BE2C (cell line): ENCODE measurements around the gene INO80D.
A peak's percentile ranks its signal among the peaks of the same experiment; 100 is the strongest.
"Not testable (repeated sequence)": the region's sequence is repeated elsewhere in the genome, so short reads cannot be mapped to it uniquely, and the experiment has no call there.

Experiments used
- DNase-seq: peaks from one replicate; pipeline ENCODE4 v3.0.0-alpha.2; 2020
- H3K27me3 ChIP-seq: fragments of 250-450 bp; sonication (Bioruptor Pico); 2 replicates; pipeline ENCODE4 v1.5.1; 2020; ENCODE audit warnings: mild to moderate bottlenecking
- H3K36me3 ChIP-seq: fragments of 250-450 bp; sonication (Bioruptor Pico); 2 replicates; pipeline ENCODE4 v1.5.1; 2020; ENCODE audit warnings: mild to moderate bottlenecking
- H3K4me1 ChIP-seq: fragments of 250-450 bp; sonication (Bioruptor Pico); 2 replicates; pipeline ENCODE4 v1.5.1; 2020
- H3K4me3 ChIP-seq: 2 replicates; pipeline ENCODE4 v1.5.1; 2011; ENCODE audit warnings: low read depth, low read length
- H3K9me3 ChIP-seq: fragments of 250-450 bp; sonication (Bioruptor Pico); 2 replicates; pipeline ENCODE4 v1.5.1; 2020
- TF ChIP-seq, protein P1 (sequence below): IDR thresholded peaks from 2 replicates; pipeline ENCODE4 v1.5.1; 2012; ENCODE audit warnings: mild to moderate bottlenecking, low read depth, low read length

Gene INO80D

DNA sequence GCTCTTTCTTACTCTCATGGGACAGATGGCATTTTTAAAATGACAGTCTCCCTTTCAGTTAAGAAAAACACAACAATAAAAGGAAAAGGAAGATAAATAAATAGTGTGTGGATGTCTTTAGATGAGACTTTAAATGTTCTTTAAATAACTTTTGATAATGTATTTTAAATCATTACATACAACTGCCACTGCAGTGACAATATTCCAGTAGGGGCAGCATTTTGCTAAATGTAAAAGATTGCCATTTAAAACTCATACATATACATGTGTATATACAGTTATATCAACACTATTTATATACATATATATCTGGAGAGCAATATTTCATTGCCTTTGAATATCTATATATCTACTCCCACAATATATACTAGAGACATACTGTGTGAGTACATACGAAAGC lies 90.7 kb downstream of the INO80D start:
- H3K9me3 ChIP-seq = no peaks in the 10 kb centered on the region
- no peaks in the 10 kb centered on the region for H3K36me3 ChIP-seq
- no peaks in the 10 kb centered on the region for H3K27me3 ChIP-seq
- TF ChIP-seq, protein P1, sequence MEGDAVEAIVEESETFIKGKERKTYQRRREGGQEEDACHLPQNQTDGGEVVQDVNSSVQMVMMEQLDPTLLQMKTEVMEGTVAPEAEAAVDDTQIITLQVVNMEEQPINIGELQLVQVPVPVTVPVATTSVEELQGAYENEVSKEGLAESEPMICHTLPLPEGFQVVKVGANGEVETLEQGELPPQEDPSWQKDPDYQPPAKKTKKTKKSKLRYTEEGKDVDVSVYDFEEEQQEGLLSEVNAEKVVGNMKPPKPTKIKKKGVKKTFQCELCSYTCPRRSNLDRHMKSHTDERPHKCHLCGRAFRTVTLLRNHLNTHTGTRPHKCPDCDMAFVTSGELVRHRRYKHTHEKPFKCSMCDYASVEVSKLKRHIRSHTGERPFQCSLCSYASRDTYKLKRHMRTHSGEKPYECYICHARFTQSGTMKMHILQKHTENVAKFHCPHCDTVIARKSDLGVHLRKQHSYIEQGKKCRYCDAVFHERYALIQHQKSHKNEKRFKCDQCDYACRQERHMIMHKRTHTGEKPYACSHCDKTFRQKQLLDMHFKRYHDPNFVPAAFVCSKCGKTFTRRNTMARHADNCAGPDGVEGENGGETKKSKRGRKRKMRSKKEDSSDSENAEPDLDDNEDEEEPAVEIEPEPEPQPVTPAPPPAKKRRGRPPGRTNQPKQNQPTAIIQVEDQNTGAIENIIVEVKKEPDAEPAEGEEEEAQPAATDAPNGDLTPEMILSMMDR = peak; percentile 33
- H3K4me3 ChIP-seq = no peak overlapping the region
- no peak for DNase-seq
- peaks cover 3% of the 10 kb centered on the region; the same call in 1 of the 2 replicates for H3K4me1 ChIP-seq

DNA sequence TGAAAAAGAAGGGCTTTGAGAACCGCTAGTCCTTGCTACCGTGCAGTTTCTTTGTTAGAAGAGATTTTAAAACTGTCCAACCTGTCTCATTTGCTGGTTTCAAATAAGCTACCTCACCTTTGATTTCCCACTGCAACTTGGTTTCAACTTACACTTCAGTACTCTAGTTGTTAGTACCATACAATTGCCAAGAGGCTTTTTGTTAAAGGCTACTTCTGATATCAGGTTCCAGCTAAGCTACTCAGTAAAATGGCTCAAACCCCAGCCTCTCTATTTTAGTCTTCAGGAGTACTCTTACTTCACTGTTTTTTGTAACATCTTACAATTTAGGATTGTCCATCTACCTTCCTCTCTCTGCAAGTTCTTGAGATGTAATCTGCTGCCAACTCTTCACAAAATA lies 91.6 kb downstream of the INO80D start:
- H3K4me1 ChIP-seq = peaks cover 3% of the 10 kb centered on the region; the same call in 1 of the 2 replicates
- H3K27me3 ChIP-seq = no peaks in the 10 kb centered on the region
- H3K36me3 ChIP-seq = no peaks in the 10 kb centered on the region
- TF ChIP-seq, protein P1 = no peak
- no peaks in the 10 kb centered on the region for H3K9me3 ChIP-seq
- no peak overlapping the region for H3K4me3 ChIP-seq
- no peak for DNase-seq

- Histone ChIP-seq H3K36me3 (no peaks in the 10 kb centered on the region), H3K4me1 (peaks cover 2% of the 10 kb centered on the region; the same call in 1 of the 2 replicates), H3K9me3 (no peaks in the 10 kb centered on the region), H3K4me3 (no peak overlapping the region), H3K27me3 (no peaks in the 10 kb centered on the region)
- TF ChIP-seq, protein P1 = no peak
- no peak for DNase-seq
Measured at GRCh38 chr2:205990104-205990503, 95.9 kb downstream of the INO80D start.

DNA sequence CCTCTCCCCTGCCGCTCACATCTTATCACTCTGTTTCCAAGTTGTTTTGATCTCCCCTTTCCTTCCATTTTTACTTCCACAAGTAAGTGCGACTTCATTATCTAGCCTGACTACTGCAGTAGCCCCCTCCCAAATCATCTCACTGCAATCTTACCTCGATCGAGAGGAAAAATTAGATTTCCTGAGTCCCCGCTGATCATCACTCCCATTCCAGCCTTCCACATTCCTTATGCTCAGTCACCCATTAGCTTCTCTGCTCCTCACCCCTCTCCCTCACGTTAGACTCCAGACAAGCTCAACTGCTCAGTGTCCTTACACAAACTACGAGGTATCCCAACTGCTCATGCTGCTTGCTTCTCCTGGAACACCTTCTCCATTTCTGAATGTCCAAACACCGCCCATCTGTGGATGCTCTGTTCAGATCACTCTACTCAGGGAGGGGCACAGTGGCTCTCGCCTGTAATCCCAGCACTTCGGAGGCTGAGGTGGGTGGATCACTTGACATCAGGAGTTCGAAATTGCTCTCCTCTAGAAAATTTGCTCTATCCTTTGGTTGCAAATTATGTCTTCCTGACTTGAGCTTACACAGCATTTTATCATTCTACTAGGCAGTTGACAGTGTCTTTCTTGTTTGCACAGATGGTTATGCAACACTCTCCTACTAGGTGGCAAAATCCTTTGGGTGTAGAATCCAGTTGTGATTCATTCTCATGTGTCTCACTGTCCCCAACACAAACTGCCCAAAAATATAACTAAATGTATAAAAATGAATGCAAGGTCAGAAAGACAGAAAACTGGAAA lies 96.5 kb downstream of the INO80D start:
- Histone ChIP-seq H3K27me3 (no peaks in the 10 kb centered on the region), H3K36me3 (no peaks in the 10 kb centered on the region), H3K4me1 (no peaks in the 10 kb centered on the region), H3K9me3 (no peaks in the 10 kb centered on the region), H3K4me3 (no peak overlapping the region)
- TF ChIP-seq, protein P1 = no peak
- no peak for DNase-seq

GRCh38 chr2:205988681-205989080 lies 97.3 kb downstream of the INO80D start:
- not testable (repeated sequence) for H3K27me3 ChIP-seq, DNase-seq, H3K36me3 ChIP-seq, H3K4me1 ChIP-seq, H3K4me3 ChIP-seq, H3K9me3 ChIP-seq

DNA sequence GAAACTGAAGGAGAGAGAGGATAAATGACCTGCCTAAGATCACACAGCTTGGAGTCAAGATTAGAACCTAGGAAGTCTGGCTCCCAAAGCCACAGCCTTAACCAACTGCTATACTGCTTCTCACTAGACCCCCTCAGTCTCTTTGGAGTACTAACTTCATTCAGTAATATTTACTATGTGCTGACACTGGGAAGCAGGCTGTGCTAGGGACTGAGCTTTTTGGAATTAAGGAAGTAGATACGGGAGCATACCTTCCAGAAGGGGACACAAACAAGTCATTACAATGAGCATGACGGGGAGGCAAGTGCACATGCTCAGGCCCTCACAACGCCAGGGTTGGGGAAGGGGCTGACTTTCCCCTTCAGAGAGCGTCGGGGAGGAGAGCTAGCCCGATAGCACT lies 97.7 kb downstream of the INO80D start:
- Histone ChIP-seq H3K27me3 (no peaks in the 10 kb centered on the region), H3K9me3 (no peaks in the 10 kb centered on the region), H3K36me3 (no peaks in the 10 kb centered on the region), H3K4me3 (no peak overlapping the region), H3K4me1 (no peaks in the 10 kb centered on the region)
- no peak for DNase-seq
- TF ChIP-seq, protein P1 = no peak

GRCh38 chr2:205986334-205986733 lies 99.6 kb downstream of the INO80D start:
- not testable (repeated sequence) for H3K4me3 ChIP-seq, H3K27me3 ChIP-seq, H3K9me3 ChIP-seq, DNase-seq, H3K36me3 ChIP-seq, H3K4me1 ChIP-seq
